ENCODE results near the gene MMP25.
"Not testable (repeated sequence)": the region's sequence is repeated elsewhere in the genome, so short reads cannot be mapped to it uniquely, and the experiment has no call there.

The MMP25 gene

GRCh38 chr16:3030222-3031212, 15.8 kb upstream of the MMP25 start:
- no peak for DNase-seq

DNA sequence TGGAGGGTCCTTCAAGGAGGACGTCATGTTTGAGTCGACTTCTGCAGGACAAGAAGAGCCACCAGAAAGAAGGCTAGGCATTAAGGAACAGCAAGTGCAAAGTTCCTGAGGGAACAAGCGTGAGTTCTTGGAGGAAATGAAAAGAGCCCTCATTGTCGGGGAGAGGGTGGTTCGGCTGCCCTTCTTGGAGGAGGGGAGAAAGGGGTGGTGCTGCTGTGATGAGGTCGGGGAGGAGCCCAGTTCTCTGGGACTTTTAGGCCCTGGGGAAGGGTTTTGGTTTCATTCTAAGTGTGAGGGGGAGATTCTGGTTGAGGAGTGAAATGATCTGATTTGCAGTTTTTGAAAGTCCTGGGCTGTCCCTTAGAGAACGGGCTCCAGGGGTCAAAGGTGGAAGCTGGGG, 13.7 kb upstream of the MMP25 start:
- DNase-seq = no peak

GRCh38 chr16:3035289-3035971, 10.9 kb upstream of the MMP25 start:
- DNase-seq = no peak

DNA sequence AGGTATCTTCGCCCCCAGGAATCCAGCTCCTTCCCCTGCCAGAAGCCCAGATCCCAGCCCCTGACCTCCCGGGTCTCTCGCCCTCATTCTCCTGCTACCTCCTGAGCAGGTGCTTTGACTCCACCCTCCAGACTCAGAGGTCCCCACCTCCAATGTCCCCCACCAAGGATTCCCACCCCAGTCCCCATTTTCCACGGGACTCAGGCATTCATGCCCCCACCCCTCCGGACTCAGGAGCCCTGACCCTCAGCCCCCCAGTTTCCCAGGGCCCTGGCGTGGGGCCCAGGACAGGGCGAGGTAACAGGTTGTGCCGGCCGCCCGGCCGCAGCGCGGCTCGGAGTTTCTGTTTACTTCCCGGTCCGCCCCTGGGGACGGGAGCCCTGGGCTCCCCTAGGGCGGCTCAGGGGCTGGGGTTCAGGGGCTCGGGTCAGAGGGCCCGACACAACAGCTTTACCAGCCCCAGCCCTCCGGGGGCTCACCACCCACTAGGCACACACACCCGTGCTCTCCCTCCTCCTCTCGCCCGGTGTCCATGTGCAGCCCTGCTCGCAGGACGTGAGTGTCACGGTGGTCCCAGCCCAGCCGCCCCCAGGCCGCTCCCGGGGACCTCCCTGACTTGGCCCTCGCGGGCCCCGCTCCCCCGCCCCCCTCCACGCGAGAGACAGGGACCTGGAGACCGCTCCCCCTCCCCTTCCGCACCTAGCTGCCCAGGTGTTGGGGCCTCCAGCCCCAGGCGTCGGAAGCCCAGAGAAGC, 10.2 kb upstream of the MMP25 start:
- DNase-seq = no peak

- DNase-seq = no peak
Observed at GRCh38 chr16:3036726-3037315, 9.5 kb upstream of the MMP25 start, which contains the start of gene BICDL2. Gene BICDL2, minus strand, starts transcription at chr16:3036944. Its CDS starts 1,448 bp downstream, at chr16:3035496.

- no peak for DNase-seq
Observed at GRCh38 chr16:3038256-3038655, 8.1 kb upstream of the MMP25 start.

GRCh38 chr16:3038896-3039295, 7.5 kb upstream of the MMP25 start:
- no peak for DNase-seq

- no peak for DNase-seq
Observed at GRCh38 chr16:3042376-3042775, 4.0 kb upstream of the MMP25 start.

DNA sequence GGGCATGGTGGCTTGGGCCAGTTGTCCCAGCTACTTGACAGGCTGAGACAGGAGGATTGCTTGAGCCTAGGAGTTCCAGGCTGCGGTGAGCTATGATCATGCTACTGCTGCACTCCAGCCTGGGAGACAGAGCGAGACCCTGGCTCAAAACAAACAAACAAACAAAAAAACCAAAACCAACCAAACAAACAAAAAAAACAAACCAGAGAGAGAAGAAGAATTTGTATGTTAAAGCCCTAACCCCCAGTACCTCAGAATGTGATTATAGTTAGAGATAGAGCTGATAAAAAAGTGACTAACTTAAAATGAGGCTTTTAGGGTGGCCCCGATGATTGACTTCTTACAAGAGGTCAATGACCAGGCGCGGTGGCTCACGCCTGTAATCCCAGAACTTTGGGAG, 1.7 kb upstream of the MMP25 start:
- no peak for DNase-seq

DNA sequence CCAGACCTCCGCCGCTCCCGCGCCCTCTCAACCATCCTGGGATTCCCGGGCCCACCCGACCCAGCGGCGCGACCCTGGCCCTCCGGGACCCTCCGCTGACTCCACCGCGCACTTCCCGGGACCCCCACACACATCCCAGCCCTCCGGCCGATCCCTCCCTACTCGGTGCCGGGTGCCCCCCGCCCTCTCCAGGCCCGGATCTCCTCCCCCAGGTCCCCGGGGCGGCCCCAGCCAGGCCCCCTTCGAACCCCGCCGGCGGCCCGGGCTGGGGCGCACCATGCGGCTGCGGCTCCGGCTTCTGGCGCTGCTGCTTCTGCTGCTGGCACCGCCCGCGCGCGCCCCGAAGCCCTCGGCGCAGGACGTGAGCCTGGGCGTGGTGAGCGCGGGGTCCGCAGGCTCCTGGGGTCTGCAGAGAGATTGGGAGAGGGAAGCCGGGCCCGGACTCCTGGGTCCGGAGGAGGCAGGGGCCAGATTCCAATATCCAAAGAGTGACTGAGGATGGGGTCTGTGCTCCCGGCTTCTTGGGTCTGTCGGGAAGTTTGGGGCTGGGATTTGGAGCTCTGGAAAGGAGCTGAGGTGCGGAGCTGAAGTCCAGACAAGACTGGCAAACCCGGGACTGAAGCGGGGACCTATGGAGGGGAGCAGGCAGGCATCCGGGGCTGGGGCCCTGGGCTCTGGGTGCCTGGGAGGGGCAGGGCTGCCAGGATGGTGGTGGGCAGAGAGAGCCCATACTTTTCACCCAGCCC, 453 bp downstream of the MMP25 start:
- DNase-seq = no peak

- DNase-seq = no peak
Observed at GRCh38 chr16:3047387-3047720, 993 bp downstream of the MMP25 start.

- DNase-seq = no peak
Observed at GRCh38 chr16:3049921-3050481, 3.6 kb downstream of the MMP25 start.

GRCh38 chr16:3050487-3050886, 4.1 kb downstream of the MMP25 start:
- DNase-seq = no peak

DNA sequence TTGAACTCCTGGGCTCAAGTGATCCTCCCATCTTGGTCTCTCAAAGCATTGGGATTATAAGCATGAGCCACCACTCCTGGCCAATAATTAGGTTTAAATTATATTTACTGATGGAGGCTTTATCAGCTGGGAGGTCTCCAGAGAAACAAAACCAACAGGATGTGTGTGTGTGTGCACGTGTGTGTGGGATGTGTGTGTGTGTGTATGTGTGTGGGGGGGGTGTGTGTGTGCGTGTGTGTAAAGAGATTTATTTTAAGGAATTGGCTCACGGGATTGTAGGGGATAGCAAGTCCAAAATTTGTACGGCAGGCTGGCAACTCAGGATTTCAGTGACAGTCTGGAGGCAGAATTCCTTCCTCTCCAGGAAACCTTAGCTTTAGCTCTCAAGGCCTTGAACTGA, 4.6 kb downstream of the MMP25 start:
- DNase-seq = no peak

DNA sequence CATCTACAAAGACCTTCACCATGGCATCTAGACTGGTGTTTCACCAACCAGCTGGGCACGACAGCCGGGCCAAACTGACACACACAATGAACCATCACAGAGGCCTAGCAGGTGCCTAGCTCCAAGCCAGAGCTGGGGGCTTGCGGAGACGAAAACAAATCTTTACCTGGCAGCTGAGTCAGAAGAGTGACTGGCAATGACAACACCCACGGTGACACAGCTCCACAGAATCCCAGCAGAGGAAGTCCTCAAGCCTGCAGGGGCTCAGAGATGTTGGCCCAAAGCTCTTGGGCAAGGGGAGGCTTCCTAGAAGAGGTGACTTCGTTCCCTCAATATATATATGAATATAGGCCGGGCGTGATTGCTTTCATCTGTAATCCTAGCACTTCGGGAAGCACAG, 5.1 kb downstream of the MMP25 start:
- DNase-seq = no peak

GRCh38 chr16:3052571-3053329, 6.4 kb downstream of the MMP25 start:
- DNase-seq = not testable (repeated sequence)

DNA sequence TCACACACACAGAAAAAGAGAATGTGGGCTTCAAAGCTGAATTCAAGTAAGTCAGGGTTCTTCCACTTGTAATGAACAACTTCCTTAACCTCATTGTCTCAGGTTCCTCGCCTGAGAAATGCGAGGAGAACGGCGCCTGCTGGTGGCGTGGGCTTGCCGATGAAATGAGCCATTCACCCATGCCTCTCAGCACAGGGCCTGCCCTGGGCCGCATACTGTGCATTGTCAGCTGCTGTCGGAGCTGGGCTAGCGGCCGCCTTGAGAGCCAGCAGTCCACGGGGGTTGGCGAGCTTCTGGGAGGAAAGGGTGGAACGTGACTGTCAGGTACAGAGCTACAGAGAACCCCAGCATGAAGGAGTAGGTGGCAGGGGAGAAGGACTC, 7.0 kb downstream of the MMP25 start:
- DNase-seq = not testable (repeated sequence)

DNA sequence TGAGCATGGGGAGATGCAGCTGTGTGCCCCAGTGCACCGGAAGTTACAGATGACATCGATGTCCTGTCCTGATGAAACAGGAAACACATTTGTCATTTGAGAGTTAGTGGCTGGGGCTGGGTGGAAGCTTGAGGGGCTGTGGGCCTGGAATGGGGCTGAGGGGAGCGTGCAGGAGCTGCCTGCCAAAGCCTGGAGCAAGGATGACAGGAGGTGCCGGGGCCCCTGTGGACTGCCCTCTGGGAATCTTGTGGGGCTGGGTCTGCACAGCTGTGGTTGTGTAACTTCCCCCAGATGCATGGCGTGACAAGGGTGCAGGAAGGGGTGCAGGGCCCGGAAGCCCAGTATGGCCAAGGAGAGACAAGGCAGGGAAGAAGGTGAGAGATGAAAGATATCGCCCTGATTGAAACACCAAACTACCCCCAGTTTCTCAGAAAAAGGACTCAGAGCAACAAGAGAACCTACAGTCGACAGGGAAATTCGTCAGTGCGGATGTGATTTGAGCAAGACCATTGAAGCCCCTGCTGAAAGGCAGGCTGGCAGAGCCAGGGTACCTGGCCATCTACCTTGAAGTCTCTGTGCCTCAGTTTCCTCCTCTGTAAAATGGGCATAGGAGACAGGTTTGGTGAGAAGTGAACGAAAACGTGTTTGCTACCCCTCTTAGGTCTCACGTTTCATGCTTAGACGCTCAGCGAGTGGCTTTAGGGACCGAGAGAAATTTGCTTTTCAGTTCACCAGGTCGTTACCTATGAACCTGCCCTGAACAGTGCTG, 8.8 kb downstream of the MMP25 start:
- no peak for DNase-seq

- DNase-seq = not testable (repeated sequence)
Observed at GRCh38 chr16:3055734-3056115, 9.4 kb downstream of the MMP25 start.
